Medulla oblongata (tissue), 1 donor: ENCODE data around the gene CRY2.

Source experiments
- DNase-seq: peaks from one replicate; pipeline ENCODE4 v3.0.0-alpha.2; 2015; ENCODE audit errors: extremely low spot score

The CRY2 gene

GRCh38 chr11:45848654-45849081, 1.4 kb downstream of the CRY2 start:
- DNase-seq = no peak

GRCh38 chr11:45850446-45850845, 3.2 kb downstream of the CRY2 start:
- no peak for DNase-seq

GRCh38 chr11:45851228-45851627, 4.0 kb downstream of the CRY2 start:
- DNase-seq = peak; percentile 70

GRCh38 chr11:45852018-45852711, 4.9 kb downstream of the CRY2 start:
- DNase-seq = peak; percentile 76

GRCh38 chr11:45852712-45853101, 5.4 kb downstream of the CRY2 start:
- no peak for DNase-seq

- DNase-seq = peak; percentile 52
Measured at GRCh38 chr11:45853332-45854219, 6.3 kb downstream of the CRY2 start.

GRCh38 chr11:45855308-45855707, 8.0 kb downstream of the CRY2 start:
- no peak for DNase-seq

- DNase-seq = no peak
Measured at GRCh38 chr11:45856044-45856468, 8.8 kb downstream of the CRY2 start.

- peak; percentile 88 for DNase-seq
Measured at GRCh38 chr11:45857961-45858474, 10.7 kb downstream of the CRY2 start.

- DNase-seq = no peak
Measured at GRCh38 chr11:45858751-45859398, 11.6 kb downstream of the CRY2 start.

- peak; percentile 86 for DNase-seq
Measured at GRCh38 chr11:45859661-45860140, 12.4 kb downstream of the CRY2 start.

GRCh38 chr11:45860348-45860747, 13.1 kb downstream of the CRY2 start:
- no peak for DNase-seq

- DNase-seq = no peak
Measured at GRCh38 chr11:45860764-45861510, 13.7 kb downstream of the CRY2 start.

GRCh38 chr11:45864041-45864440, 16.8 kb downstream of the CRY2 start:
- DNase-seq = no peak

GRCh38 chr11:45869551-45869950, 22.3 kb downstream of the CRY2 start:
- no peak for DNase-seq

GRCh38 chr11:45870706-45871105, 23.4 kb downstream of the CRY2 start:
- no peak for DNase-seq

GRCh38 chr11:45871638-45872037, 24.4 kb downstream of the CRY2 start:
- DNase-seq = no peak

GRCh38 chr11:45872651-45873356, 25.5 kb downstream of the CRY2 start:
- peak; percentile 81 for DNase-seq

GRCh38 chr11:45876401-45876800, 29.1 kb downstream of the CRY2 start:
- DNase-seq = no peak

GRCh38 chr11:45877221-45877620, 29.9 kb downstream of the CRY2 start:
- no peak for DNase-seq

GRCh38 chr11:45877845-45878244, 30.6 kb downstream of the CRY2 start:
- DNase-seq = no peak
